Activated naive CD8-positive, alpha-beta T cell (primary cell): ENCODE results near the gene H3-3A.

Experiments
- H3K27ac Mint-ChIP-seq: one replicate; pipeline ENCODE4 v1.8.0; 2021; ENCODE audit warnings: mixed read lengths
- H3K27me3 Mint-ChIP-seq: one replicate; pipeline ENCODE4 v1.8.0; 2021; ENCODE audit warnings: mixed read lengths
- H3K36me3 Mint-ChIP-seq: one replicate; pipeline ENCODE4 v1.8.0; 2021; ENCODE audit warnings: mixed read lengths
- H3K4me1 Mint-ChIP-seq: one replicate; pipeline ENCODE4 v1.8.0; 2021; ENCODE audit warnings: low read depth, mixed read lengths
- H3K4me3 Mint-ChIP-seq: one replicate; pipeline ENCODE4 v1.8.0; 2021; ENCODE audit warnings: mild to moderate bottlenecking, mixed read lengths
- H3K9me3 Mint-ChIP-seq: one replicate; pipeline ENCODE4 v1.8.0; 2021; ENCODE audit warnings: low read depth, mixed read lengths

The H3-3A gene

GRCh38 chr1:226062558-226063223 is at the start of gene H3-3A:
TSS of gene H3-3A (plus strand) at chr1:226062716. CDS start at chr1:226064352, 1,636 bp downstream.
- Mint-ChIP-seq H3K9me3 (no peaks in the 10 kb centered on the region), H3K4me1 (peaks cover 44% of the 10 kb centered on the region), H3K36me3 (peaks cover 9% of the 10 kb centered on the region), H3K4me3 (peak within 1 kb of the TSS; percentile 100), H3K27ac (peak within 1 kb of the TSS; percentile 100), H3K27me3 (no peaks in the 10 kb centered on the region)

GRCh38 chr1:226017070-226017469 is 45.4 kb upstream of the H3-3A start:
- no peak overlapping the region for H3K27ac Mint-ChIP-seq
- no peaks in the 10 kb centered on the region for H3K27me3 Mint-ChIP-seq
- no peaks in the 10 kb centered on the region for H3K9me3 Mint-ChIP-seq
- no peaks in the 10 kb centered on the region for H3K4me1 Mint-ChIP-seq
- H3K36me3 Mint-ChIP-seq, result peaks cover 3% of the 10 kb centered on the region
- H3K4me3 Mint-ChIP-seq, result no peak overlapping the region

GRCh38 chr1:226019572-226019971 is 42.9 kb upstream of the H3-3A start:
- Mint-ChIP-seq H3K4me1 (no peaks in the 10 kb centered on the region), H3K36me3 (peaks cover 3% of the 10 kb centered on the region), H3K27ac (no peak overlapping the region), H3K4me3 (no peak overlapping the region), H3K27me3 (no peaks in the 10 kb centered on the region), H3K9me3 (no peaks in the 10 kb centered on the region)

- H3K9me3 Mint-ChIP-seq, result no peaks in the 10 kb centered on the region
- H3K36me3 Mint-ChIP-seq, result peaks cover 3% of the 10 kb centered on the region
Observed at GRCh38 chr1:226021401-226021800, 41.1 kb upstream of the H3-3A start.

GRCh38 chr1:226021801-226022200 is 40.7 kb upstream of the H3-3A start:
- H3K4me1 Mint-ChIP-seq, result no peaks in the 10 kb centered on the region
- no peaks in the 10 kb centered on the region for H3K9me3 Mint-ChIP-seq
- peaks cover 3% of the 10 kb centered on the region for H3K36me3 Mint-ChIP-seq
- no peak overlapping the region for H3K4me3 Mint-ChIP-seq
- H3K27me3 Mint-ChIP-seq, result no peaks in the 10 kb centered on the region
- no peak overlapping the region for H3K27ac Mint-ChIP-seq

More at GRCh38 chr1:226021401-226021800, 41.1 kb upstream of the H3-3A start:
- H3K4me1 Mint-ChIP-seq, result no peaks in the 10 kb centered on the region
- no peak overlapping the region for H3K4me3 Mint-ChIP-seq
- H3K27me3 Mint-ChIP-seq, result no peaks in the 10 kb centered on the region
- no peak overlapping the region for H3K27ac Mint-ChIP-seq

GRCh38 chr1:226023735-226024134 is 38.8 kb upstream of the H3-3A start:
- Mint-ChIP-seq H3K9me3 (no peaks in the 10 kb centered on the region), H3K36me3 (no peaks in the 10 kb centered on the region), H3K4me1 (no peaks in the 10 kb centered on the region), H3K27ac (no peak overlapping the region), H3K4me3 (no peak overlapping the region), H3K27me3 (no peaks in the 10 kb centered on the region)

- Mint-ChIP-seq H3K27ac (no peak overlapping the region), H3K36me3 (no peaks in the 10 kb centered on the region), H3K4me3 (no peak overlapping the region), H3K27me3 (no peaks in the 10 kb centered on the region), H3K4me1 (no peaks in the 10 kb centered on the region), H3K9me3 (no peaks in the 10 kb centered on the region)
Observed at GRCh38 chr1:226026833-226027232, 35.7 kb upstream of the H3-3A start.

GRCh38 chr1:226027538-226028217 is 34.8 kb upstream of the H3-3A start:
- no peaks in the 10 kb centered on the region for H3K27me3 Mint-ChIP-seq
- H3K27ac Mint-ChIP-seq, result no peak overlapping the region
- H3K4me1 Mint-ChIP-seq, result no peaks in the 10 kb centered on the region
- no peak overlapping the region for H3K4me3 Mint-ChIP-seq
- H3K9me3 Mint-ChIP-seq, result no peaks in the 10 kb centered on the region
- H3K36me3 Mint-ChIP-seq, result no peaks in the 10 kb centered on the region

- no peaks in the 10 kb centered on the region for H3K36me3 Mint-ChIP-seq
- H3K27ac Mint-ChIP-seq, result no peak overlapping the region
- H3K4me1 Mint-ChIP-seq, result no peaks in the 10 kb centered on the region
- no peaks in the 10 kb centered on the region for H3K27me3 Mint-ChIP-seq
- no peaks in the 10 kb centered on the region for H3K9me3 Mint-ChIP-seq
- no peak overlapping the region for H3K4me3 Mint-ChIP-seq
Observed at GRCh38 chr1:226029093-226029496, 33.4 kb upstream of the H3-3A start.

- Mint-ChIP-seq H3K4me3 (no peak overlapping the region), H3K27ac (no peak overlapping the region), H3K27me3 (no peaks in the 10 kb centered on the region), H3K36me3 (no peaks in the 10 kb centered on the region), H3K9me3 (no peaks in the 10 kb centered on the region), H3K4me1 (no peaks in the 10 kb centered on the region)
Observed at GRCh38 chr1:226029568-226030225, 32.8 kb upstream of the H3-3A start.

- Mint-ChIP-seq H3K27ac (no peak overlapping the region), H3K9me3 (no peaks in the 10 kb centered on the region), H3K4me1 (no peaks in the 10 kb centered on the region), H3K36me3 (no peaks in the 10 kb centered on the region), H3K27me3 (no peaks in the 10 kb centered on the region), H3K4me3 (no peak overlapping the region)
Observed at GRCh38 chr1:226033582-226033981, 28.9 kb upstream of the H3-3A start.

GRCh38 chr1:226033991-226034390 is 28.5 kb upstream of the H3-3A start:
- H3K27me3 Mint-ChIP-seq, result no peaks in the 10 kb centered on the region
- no peak overlapping the region for H3K4me3 Mint-ChIP-seq
- H3K4me1 Mint-ChIP-seq, result no peaks in the 10 kb centered on the region
- H3K36me3 Mint-ChIP-seq, result no peaks in the 10 kb centered on the region
- H3K27ac Mint-ChIP-seq, result no peak overlapping the region
- no peaks in the 10 kb centered on the region for H3K9me3 Mint-ChIP-seq

- H3K4me3 Mint-ChIP-seq, result no peak overlapping the region
Observed at GRCh38 chr1:226034482-226034881, 28.0 kb upstream of the H3-3A start.

GRCh38 chr1:226035915-226036314 is 26.6 kb upstream of the H3-3A start:
- H3K27ac Mint-ChIP-seq, result no peak overlapping the region
- no peaks in the 10 kb centered on the region for H3K9me3 Mint-ChIP-seq
- H3K4me3 Mint-ChIP-seq, result no peak overlapping the region
- H3K4me1 Mint-ChIP-seq, result no peaks in the 10 kb centered on the region
- no peaks in the 10 kb centered on the region for H3K36me3 Mint-ChIP-seq
- H3K27me3 Mint-ChIP-seq, result no peaks in the 10 kb centered on the region

More at GRCh38 chr1:226034482-226034881, 28.0 kb upstream of the H3-3A start:
- no peak overlapping the region for H3K27ac Mint-ChIP-seq
- no peaks in the 10 kb centered on the region for H3K36me3 Mint-ChIP-seq
- no peaks in the 10 kb centered on the region for H3K4me1 Mint-ChIP-seq
- H3K27me3 Mint-ChIP-seq, result no peaks in the 10 kb centered on the region
- no peaks in the 10 kb centered on the region for H3K9me3 Mint-ChIP-seq

GRCh38 chr1:226038661-226039060 is 23.9 kb upstream of the H3-3A start:
- H3K4me1 Mint-ChIP-seq, result no peaks in the 10 kb centered on the region
- H3K4me3 Mint-ChIP-seq, result no peak overlapping the region
- no peak overlapping the region for H3K27ac Mint-ChIP-seq
- no peaks in the 10 kb centered on the region for H3K9me3 Mint-ChIP-seq
- no peaks in the 10 kb centered on the region for H3K27me3 Mint-ChIP-seq
- peaks cover 2% of the 10 kb centered on the region for H3K36me3 Mint-ChIP-seq
